ENCODE results near the gene ANKRD28.
"Not testable (repeated sequence)": the region's sequence is repeated elsewhere in the genome, so short reads cannot be mapped to it uniquely, and the experiment has no call there.

Gene ANKRD28

GRCh38 chr3:15801298-15801697 is 3.5 kb upstream of the ANKRD28 start:
- DNase-seq: no peak

GRCh38 chr3:15800780-15801179 is 3.0 kb upstream of the ANKRD28 start:
- no peak for DNase-seq

- no peak for DNase-seq
Measured at GRCh38 chr3:15800327-15800726, 2.5 kb upstream of the ANKRD28 start.

- DNase-seq: no peak
Measured at GRCh38 chr3:15798533-15799245, 910 bp upstream of the ANKRD28 start.

GRCh38 chr3:15796771-15797641 is 773 bp downstream of the ANKRD28 start:
- DNase-seq: no peak

GRCh38 chr3:15796331-15796730 is 1.4 kb downstream of the ANKRD28 start:
- no peak for DNase-seq

GRCh38 chr3:15795651-15796308 is 2.0 kb downstream of the ANKRD28 start:
- DNase-seq: no peak

GRCh38 chr3:15794842-15795650 is 2.7 kb downstream of the ANKRD28 start:
- no peak for DNase-seq

- no peak for DNase-seq
Measured at GRCh38 chr3:15794303-15794771, 3.4 kb downstream of the ANKRD28 start.

GRCh38 chr3:15791525-15791924 is 6.3 kb downstream of the ANKRD28 start:
- DNase-seq: no peak

- no peak for DNase-seq
Measured at GRCh38 chr3:15787941-15788340, 9.8 kb downstream of the ANKRD28 start.

- no peak for DNase-seq
Measured at GRCh38 chr3:15787526-15787925, 10.3 kb downstream of the ANKRD28 start.

GRCh38 chr3:15783361-15783969 is 14.3 kb downstream of the ANKRD28 start:
- no peak for DNase-seq

GRCh38 chr3:15782429-15782828 is 15.3 kb downstream of the ANKRD28 start:
- DNase-seq: no peak

- DNase-seq: no peak
Measured at GRCh38 chr3:15781637-15782402, 16.0 kb downstream of the ANKRD28 start.

- no peak for DNase-seq
Measured at GRCh38 chr3:15781131-15781530, 16.6 kb downstream of the ANKRD28 start.

- DNase-seq: no peak
Measured at GRCh38 chr3:15779111-15779510, 18.7 kb downstream of the ANKRD28 start.

GRCh38 chr3:15778332-15778858 is 19.4 kb downstream of the ANKRD28 start:
- no peak for DNase-seq

- not testable (repeated sequence) for DNase-seq
Measured at GRCh38 chr3:15774931-15775560, 22.7 kb downstream of the ANKRD28 start.

GRCh38 chr3:15771444-15771843 is 26.3 kb downstream of the ANKRD28 start:
- no peak for DNase-seq

Measured in NCI-H1092 treated with DMSO at 0.1 percent for 48 hours (cell line).